DOHH2 (cell line): ENCODE results near the gene FBN2.

Experiments
- EZH2phosphoT487 ChIP-seq: fragments of 200-600 bp; sonication (generic); IDR thresholded peaks from 2 replicates; pipeline ENCODE4 v1.6.1; 2017; ENCODE audit warnings: borderline replicate concordance, mild to moderate bottlenecking, antibody characterized with exemption, low read length, moderate library complexity, mixed read lengths
- TF ChIP-seq, protein P1 (sequence below): fragments of 200-600 bp; sonication (generic); IDR thresholded peaks from one replicate; pipeline ENCODE4 v1.5.1; 2014; ENCODE audit warnings: antibody characterized with exemption, mild to moderate bottlenecking, low read depth, low read length; ENCODE audit not compliant: poor library complexity, severe bottlenecking

DNA sequence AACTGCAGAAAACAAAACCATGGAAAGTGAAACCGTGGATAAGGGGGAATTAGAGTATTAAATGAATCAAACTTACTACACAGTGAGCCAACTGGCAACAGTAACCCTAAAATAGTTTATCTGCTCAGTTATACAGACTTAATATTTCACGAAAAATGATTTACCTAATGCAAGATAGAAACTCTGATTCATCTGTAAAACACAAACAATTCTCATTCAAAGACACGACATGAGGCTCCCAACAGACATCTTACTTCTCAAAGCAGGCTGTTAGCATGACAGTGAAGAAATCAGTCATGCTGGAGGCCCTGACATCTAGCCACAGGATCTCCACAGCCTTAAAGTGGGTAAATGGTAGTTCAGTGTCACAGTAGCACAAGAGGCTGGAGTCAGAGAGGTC lies 131.2 kb downstream of the FBN2 start:
- TF ChIP-seq, protein P1, sequence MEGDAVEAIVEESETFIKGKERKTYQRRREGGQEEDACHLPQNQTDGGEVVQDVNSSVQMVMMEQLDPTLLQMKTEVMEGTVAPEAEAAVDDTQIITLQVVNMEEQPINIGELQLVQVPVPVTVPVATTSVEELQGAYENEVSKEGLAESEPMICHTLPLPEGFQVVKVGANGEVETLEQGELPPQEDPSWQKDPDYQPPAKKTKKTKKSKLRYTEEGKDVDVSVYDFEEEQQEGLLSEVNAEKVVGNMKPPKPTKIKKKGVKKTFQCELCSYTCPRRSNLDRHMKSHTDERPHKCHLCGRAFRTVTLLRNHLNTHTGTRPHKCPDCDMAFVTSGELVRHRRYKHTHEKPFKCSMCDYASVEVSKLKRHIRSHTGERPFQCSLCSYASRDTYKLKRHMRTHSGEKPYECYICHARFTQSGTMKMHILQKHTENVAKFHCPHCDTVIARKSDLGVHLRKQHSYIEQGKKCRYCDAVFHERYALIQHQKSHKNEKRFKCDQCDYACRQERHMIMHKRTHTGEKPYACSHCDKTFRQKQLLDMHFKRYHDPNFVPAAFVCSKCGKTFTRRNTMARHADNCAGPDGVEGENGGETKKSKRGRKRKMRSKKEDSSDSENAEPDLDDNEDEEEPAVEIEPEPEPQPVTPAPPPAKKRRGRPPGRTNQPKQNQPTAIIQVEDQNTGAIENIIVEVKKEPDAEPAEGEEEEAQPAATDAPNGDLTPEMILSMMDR = no peak
- no peak for TF ChIP-seq EZH2phosphoT487
